HG02571 (cell line): ENCODE data around the gene MMP17.
"Not testable (repeated sequence)": the region's sequence is repeated elsewhere in the genome, so short reads cannot be mapped to it uniquely, and the experiment has no call there.

Source experiments
- ATAC-seq: cut with Tn5 transposase; IDR thresholded peaks from one replicate; pipeline ENCODE4 v1.9.1; 2021; ENCODE audit warnings: mild to moderate bottlenecking, moderate library complexity; ENCODE audit not compliant: unreplicated experiment

MMP17 gene

GRCh38 chr12:131799828-131800593 lies 28.2 kb upstream of the MMP17 start:
- ATAC-seq: no peak

DNA sequence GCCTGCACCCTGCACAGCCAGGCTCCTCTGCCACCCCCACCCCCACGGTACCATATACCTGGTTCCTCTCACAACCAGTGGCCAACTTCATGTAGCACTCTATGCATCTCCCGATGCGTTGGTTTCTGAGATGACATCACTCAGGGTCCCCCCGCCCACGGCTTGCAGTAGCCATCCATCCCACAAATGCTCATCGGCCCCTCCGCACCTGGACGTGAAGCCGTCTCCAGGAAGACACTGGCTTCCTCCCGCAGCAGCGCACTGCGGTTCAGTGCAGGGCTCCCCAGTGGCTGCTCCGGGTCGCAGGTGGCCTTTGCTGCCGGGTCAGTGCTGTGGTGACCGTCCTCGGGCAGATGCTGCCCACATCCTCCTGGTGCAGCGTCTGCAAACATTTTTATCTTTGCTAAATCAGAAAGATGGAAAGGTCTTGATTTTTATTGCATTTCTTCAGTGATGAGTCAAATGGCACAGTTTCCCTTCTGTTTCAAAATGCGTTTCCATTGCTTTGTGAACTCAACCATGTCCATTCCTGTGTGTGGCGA lies 27.5 kb upstream of the MMP17 start:
- ATAC-seq: no peak

DNA sequence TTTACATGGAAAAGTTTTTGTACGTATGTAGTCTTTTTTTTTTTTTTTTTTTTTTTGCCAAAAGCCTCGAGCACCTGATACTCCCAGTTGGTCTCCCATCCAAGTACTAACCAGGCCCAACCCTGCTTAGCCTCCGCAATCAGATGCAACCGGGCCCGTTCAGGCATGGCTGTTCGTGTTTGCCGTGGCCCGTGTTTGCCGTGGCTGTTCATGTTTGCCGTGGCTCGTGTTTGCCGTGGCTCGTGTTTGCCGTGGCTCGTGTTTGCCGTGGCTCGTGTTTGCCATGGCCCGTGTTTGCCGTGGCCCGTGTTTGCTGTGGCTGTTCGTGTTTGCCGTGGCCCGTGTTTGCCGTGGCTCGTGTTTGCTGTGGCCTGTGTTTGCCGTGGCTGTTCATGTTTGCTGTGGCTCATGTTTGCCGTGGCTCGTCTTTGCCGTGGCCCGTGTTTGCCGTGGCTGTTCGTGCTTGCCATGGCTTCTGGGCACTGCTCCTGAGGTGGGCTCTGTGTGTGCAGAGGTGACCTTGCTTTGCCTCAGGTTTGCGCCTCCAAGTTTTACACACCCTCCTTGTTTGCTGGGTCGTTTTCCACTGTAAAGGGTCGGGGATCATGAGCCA lies 26.8 kb upstream of the MMP17 start:
- ATAC-seq: no peak

DNA sequence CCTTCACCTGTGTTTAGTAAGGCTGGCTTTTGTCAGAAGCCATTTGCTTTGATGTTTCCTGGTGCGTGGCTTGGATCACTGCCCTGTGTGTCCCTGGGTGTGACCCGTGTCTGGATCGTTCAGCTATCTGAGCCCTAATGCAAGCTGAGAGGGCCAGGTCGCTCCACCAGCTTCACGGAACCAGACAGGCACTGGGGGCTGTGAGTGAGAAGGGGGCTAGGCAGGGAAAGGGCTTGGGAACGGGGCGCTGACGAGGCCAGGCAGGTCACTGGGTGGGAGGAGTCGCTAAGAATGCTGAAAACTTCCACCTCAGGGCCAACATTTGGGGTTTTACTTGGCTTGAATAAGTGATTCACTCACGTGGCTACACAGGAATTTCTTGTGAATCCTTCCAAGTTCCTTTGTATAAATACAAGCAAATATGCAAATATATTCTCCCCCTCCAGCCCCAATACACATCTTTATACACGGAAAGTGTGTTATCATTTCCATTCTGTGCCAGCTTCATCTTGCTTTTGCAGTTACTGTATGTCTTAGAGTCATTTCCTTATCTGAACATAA lies 24.2 kb upstream of the MMP17 start:
- no peak for ATAC-seq

DNA sequence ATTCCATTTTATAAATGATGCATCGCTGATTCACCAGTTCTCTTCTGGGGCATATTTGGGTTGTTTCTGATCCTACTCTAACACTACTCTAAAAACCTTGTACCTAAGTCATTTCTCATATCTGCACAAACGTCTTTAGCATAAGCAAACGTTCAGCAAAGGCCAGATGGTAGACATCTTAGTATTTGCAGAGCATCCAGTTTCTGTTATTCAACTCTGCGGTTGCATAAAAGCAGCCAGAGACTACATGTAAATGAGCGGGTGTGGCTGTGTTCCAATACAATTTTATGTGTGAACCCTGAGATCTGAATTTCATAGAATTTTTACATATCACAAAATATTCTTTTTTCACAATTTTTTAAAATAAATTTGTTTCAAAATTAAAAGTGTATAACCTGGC lies 22.8 kb upstream of the MMP17 start:
- no peak for ATAC-seq

- no peak for ATAC-seq
These were observed 21.5 kb upstream of the MMP17 start for GRCh38 chr12:131806674-131807073.

- ATAC-seq: no peak
These were observed 19.3 kb upstream of the MMP17 start for GRCh38 chr12:131808744-131809371.

DNA sequence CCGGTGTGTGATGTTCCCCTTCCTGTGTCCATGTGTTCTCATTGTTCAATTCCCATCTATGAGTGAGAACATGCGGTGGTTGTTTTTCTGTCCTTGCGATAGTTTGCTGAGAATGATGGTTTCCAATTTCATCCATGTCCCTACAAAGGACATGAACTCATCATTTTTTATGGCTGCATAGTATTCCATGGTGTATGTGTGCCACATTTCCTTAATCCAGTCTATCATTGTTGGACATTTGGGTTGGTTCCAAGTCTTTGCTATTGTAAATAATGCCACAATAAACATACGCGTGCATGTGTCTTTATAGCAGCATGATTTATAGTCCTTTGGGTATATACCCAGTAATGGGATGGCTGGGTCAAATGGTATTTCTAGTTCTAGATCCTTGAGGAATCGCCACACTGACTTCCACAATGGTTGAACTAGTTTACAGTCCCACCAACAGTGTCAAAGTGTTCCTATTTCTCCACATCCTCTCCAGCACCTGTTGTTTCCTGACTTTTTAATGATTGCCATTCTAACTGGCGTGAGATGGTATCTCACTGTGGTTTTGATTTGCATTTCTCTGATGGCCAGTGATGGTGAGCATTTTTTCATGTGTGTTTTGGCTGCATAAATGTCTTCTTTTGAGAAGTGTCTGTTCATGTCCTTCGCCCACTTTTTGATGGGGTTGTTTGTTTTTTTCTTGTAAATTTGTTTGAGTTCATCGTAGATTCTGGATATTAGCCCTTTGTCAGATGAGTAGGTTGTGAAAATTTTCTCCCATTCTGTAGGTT lies 18.5 kb upstream of the MMP17 start:
- ATAC-seq: not testable (repeated sequence)

DNA sequence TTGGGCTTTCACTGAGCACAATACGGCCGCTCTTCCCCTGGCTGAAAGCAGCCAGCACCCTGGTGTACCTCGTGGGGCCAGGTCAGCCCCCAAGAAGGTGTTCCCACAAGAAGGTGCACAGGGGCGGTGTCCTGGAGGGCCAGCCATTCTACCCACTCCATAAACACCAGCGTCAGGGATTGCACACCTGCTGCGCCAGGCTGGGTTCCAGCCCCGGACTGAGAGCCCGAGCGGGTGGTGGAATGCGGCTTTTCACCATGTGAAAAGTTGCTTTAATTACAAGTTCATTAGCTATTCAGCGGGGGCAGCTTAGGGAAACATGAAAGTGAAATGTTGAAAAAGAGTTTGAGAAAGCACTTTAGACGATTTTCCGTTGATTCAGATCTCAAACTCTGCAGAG lies 17.5 kb upstream of the MMP17 start:
- no peak for ATAC-seq

DNA sequence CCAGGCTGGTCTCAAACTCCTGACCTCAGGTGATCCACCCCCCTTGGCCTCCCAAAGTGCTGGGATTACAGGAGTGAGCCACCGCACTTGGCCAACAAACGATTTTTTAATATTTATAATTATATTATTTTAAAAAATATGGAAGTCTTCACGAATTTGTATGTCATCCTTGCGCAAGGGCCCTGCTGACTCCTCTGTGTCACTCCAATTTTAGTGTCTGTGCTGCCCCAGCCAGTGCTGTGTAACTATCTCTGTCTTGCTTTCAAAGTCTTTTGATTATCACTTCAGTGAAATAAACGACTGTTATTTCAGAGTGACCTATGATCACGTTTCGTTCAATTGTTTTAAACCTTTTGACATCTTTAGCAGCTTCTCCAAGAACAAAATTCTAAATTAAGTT lies 13.1 kb upstream of the MMP17 start:
- ATAC-seq: no peak

DNA sequence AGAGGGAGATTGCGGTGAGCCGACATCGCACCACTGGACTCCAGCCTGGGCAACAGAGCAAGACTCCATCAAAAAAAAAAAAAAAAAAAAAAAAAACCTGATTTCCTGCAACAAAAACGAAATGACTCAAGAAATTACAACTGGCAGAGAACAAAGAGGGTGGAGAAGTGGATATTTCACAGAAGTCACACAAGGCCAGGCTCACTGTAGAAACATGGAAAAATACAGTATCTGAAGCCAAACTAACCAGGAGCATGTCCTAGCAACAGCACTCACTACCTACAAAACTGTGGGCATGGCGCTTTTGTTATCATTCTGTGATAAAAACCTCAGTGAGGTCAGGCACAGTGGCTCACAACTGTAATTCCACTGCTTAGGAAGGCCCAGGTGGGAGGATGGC lies 11.7 kb upstream of the MMP17 start:
- ATAC-seq: no peak

DNA sequence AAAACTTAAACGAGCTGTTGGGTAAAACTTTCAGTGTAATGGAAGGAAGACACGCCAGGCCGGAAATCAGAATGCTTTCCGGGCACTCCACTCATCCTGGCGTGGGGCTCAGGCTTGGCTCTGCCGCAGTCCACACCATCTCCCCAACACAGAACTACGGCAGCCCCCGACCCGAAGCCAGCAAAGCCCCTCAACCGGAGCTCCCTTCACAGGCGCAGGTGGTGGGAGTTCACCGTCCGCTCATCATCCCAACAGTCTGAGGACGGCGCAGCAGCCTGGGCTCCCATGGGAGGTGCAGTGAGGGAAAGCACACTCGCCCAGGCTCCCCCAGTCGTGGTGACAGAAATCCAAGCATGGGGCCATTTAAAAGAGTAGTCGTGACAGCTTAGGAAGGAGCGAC lies 11.0 kb upstream of the MMP17 start:
- no peak for ATAC-seq

GRCh38 chr12:131818821-131819585 lies 9.2 kb upstream of the MMP17 start:
- ATAC-seq: no peak

DNA sequence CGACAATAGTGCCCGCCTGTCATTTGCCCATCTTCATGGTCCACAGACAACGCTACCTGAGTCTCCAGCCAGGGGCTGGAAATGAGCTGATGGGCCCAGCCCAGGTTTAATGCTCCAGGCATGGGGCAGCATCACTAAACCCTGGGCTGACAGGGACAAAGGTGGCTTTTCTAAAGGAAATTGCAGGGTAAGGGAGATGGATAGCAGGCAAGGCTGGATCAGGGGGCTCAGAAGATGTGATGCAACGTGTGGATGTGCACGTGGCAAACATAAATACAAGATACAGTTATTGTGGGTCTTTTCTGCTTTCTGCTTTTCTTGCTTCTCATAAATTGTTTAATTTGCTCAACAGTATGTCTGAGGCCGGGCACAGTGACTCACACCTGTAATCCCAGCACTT lies 3.7 kb upstream of the MMP17 start:
- no peak for ATAC-seq

GRCh38 chr12:131825146-131825892 lies 2.9 kb upstream of the MMP17 start:
- no peak for ATAC-seq

- ATAC-seq: no peak
These were observed 1.9 kb upstream of the MMP17 start for GRCh38 chr12:131826097-131826928.

- ATAC-seq: no peak
These were observed 620 bp downstream of the MMP17 start for GRCh38 chr12:131828671-131829355.

DNA sequence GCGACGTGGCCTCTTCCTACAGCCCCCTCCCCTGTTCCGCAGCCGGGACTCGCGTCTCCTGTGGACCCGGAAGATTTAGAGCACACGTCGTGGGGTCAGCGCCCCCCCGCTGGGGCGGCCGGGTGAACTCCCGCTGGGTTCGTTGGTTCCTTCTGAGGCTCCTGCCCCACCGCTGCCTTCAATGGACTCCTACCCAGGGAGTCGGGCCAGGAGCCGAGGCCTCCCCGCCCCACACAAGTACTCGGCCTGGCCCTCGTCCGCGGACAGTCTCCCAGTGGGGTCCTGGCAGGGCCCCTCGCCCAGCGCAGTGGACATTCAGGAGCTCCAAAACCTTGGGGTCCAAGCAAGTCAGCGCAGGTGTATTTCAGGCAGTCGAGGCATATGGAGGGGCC lies 1.2 kb downstream of the MMP17 start:
- no peak for ATAC-seq
